COLO829 (cell line): ENCODE measurements around the gene KLHL28.
A peak's percentile ranks its signal among the peaks of the same experiment; 100 is the strongest.
"Not testable (repeated sequence)": the region's sequence is repeated elsewhere in the genome, so short reads cannot be mapped to it uniquely, and the experiment has no call there.

Experiments
- DNase-seq: peaks from one replicate; pipeline ENCODE4 v3.0.0; 2012; ENCODE audit warnings: low spot score

KLHL28 gene

DNA sequence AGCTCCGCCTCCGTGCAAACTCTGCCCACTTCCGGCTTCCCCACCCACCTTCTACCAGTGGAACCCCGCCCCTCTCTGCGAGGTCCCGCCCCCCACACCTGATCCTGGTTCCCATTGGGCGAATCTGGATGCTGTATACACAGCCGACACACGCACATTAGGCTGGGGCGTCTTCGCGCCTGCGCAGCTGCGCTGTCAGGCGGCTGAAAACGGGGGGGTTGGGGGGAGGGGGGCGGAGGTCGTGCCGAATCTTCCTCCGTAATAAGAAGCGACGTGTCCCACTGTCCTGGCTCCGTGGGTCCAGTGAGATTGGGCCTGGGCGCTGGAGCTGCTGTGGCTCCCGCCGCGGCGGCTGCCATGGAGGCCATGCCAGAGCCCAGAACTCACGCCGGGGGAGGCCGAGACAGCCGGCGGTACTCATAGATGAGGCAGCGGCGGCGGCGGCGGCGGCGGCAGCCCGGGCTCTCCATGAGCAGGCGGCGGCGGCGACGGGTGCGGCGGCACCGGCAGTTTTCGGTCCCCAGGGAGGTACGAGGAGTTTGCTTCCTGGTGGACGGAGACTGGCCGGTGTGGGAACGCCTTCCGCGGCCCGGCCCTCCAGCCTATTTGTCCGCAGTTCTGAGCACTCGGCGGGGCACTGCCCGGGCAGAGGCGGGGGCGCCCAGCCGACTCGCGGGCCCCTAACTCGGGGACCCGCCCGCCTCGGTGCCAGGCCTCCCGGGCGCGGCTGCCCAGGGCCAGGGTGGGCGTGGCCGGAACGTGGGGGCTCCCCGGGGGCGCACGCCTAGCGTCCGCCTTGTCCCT lies 64.5 kb downstream of the KLHL28 start:
- DNase-seq = peak; percentile 97

DNA sequence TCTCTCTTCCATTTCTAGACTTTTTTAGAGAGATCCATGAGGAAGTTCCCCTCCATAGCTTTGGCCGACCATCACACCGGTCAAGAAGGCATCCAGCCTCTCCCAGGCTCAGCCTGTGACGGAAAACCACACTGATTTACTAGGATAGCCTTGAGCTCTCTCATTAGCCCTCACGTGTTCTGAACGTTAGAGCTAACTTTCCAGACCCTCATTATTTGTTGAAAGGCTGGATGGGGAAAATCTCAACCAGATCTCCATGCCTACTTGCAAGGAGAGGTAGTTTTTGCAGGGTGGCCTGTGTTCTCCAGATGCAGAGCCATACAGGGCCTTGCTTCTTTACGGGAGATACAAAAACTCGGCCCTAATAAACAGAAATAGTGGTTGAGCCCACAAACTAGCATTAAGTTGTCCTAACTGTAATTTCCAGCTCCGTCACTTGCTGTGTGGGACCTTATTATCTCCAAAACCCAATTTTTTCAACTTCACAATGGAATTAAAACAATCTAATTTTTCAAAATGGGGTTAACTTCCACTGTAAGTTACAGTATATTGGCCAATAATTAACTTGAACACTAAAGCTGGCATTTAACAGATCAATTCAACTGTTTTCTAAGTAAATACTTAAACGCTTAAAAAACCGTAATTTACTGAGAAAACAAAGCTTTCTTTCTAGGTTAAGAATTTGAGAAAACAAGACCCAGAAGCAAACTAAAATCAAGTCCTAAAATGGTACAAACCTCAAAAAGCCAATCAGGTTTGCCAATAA lies 65.3 kb downstream of the KLHL28 start:
- no peak for DNase-seq

DNA sequence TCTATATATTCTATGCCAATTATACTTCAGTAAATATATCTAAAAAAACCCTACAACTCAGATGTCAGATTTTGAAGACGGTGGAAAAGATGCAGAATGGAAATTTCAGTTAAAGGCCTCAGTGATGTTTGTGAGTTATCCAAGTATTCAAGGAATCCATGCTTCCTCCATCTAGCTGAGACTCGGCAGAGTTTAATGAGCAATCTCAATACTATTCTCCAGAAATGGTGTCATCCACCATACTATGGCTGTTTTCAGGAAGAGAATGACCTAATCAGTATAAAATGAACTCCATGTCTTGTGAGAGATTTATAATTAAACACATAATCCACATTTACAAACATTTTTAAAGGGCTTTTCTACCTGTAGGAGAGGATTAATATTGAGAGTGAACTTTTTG lies 66.0 kb downstream of the KLHL28 start:
- no peak for DNase-seq

DNA sequence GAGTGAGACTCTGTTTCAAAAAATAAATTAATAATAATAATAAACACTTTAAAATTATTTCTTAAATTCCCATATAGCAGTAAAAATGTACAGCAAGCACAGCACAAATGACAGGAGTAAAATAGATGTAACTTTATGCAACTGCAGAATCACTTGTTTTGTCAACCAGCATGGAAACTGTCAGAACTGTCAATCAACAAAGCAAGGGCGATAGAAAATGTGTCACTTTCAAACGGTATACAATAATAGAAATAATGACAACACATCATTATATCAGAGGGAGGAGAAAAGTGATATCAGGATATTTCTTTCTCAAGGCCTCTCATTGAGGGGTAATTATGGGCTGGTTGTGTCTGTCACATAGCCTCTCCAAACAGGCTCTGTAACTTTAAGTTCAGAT lies 68.2 kb downstream of the KLHL28 start:
- DNase-seq = no peak

DNA sequence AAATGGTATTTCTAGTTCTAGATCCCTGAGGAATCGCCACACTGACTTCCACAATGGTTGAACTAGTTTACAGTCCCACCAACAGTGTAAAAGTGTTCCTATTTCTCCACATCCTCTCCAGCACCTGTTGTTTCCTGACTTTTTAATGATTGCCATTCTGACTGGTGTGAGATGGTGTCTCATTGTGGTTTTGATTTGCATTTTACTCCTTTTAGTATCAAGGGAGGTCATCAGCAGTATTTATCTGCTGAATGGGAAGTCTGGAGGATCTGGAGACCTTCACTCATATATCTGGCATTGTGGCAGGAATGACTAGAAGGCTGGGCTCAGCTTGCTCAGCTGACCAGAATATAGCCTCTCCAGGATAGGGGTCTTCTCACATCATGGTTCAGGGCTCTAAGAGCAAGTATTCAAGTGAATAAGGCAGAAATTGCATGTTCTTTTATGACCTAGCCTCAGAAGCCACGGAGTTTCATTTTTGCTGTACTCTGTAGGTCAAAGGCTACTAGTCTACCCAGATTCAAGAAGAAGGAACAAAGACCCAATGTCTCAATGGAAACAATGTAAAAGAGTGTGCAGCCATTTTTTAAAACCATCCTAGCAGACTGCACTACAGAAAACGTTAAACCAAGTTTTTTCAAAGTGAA lies 69.9 kb downstream of the KLHL28 start:
- not testable (repeated sequence) for DNase-seq

DNA sequence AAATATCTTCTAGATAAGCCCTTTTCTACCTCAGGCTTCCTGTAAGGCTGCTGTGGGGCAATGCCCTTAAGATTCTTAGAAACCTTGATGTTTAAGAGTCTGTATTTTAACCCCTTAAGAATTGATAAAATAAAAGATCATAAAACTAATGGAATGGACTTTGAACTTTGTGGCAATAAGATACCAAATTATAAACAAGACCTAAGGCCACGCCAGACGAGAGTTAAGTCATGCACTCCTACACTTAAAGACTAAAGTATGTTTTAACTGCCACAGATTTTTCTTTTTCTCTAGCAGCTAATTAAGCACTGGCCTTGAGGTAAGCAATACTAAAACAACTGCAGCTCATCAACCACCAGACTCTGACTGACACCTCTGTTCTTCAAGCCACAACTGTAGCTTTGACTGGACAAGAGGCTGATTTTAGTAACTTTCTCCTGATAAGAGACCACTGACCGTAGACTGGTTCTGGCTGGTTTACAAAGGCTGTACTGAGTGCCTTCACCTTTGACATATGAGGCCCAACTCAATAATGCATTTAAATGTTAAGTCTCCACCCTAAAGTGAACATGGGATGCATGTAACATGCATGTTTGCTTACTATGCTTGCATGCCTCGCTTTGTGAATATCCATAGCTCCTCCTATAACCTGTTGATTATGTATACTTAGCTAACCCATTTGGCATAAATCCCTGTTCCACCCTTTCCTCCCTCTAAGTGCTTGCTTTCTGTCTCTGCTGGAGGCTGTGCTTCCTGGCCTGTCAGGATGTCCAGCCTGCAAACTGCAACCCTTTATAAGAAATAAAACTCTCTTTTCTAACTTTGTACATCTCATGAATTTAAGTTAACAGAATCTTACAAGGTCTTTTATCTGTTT lies 71.9 kb downstream of the KLHL28 start:
- DNase-seq = no peak

DNA sequence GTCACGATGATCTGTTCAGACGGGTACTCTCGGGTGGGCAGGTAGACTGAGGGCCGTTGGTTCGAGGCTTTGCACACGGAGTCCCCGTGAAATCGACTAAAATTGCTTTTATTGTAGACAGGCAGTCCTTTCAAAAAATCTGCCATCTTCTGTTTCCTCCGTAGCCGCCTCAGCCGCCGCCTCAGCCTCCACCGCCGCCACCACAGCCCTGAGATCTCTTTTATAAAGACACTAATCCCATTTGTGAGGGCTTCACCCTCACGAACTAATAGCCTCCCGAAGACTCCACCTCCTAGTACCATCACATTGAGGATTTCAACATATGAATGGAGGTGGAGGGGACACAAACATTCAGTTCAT lies 74.2 kb downstream of the KLHL28 start:
- no peak for DNase-seq

DNA sequence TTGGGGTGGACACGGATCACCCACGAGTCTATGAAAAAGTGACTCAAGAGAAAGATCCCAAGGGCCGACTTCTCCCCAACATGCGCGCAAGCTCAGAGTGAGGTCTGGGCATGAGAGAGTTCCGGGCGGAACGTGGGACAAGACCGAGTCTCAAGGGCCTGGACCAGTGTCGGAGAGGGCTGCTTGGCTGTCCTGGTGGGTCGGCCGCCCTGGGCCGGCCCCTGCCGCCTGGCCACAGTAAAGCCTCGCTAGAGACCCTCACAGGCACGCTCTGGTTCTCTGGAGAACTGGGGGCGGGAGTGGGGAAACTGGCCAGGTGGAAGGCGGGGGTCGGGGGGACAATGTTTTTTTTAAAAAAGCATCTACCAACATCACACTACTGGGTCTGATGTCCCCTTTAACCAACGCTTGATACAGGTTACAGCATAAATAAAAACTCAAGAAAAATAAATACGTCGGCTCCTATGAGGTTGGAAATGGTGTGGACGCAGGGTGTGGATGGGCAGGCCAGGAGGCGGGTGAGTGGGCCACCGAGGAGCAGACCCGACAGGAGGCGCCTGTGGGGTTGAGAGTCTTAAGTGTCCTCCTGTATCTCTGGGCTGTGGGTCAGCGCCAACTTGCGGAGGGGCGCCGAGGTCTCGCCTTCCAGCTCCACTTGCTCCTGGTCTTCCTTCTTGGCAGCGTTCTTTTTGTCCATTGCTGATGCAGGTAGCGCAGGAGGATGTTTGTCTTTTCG lies 74.7 kb downstream of the KLHL28 start:
- DNase-seq = no peak

DNA sequence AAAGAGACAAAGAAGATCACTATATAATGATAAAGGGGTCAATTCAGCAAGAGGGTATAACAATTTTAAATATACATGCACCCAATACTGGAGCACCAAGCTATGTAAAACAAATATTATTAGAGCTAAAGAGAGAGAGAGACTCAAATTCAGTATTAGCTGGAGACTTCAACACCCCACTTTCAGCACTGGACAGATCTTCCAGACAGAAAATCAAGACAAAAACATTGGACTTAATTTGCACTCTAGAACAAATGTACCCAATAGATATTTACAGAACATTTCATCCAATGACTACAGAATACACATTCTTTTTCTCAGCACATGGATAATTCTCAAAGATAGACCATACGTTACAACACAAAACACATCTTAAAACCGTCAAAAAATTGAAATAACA lies 81.0 kb downstream of the KLHL28 start:
- no peak for DNase-seq
